BE2C (cell line): Measurements from ENCODE around the gene FAM83B.

ENCODE experiments used
- DNase-seq: peaks from one replicate; pipeline ENCODE4 v3.0.0-alpha.2; 2020
- H3K27me3 ChIP-seq: fragments of 250-450 bp; sonication (Bioruptor Pico); 2 replicates; pipeline ENCODE4 v1.5.1; 2020; ENCODE audit warnings: mild to moderate bottlenecking
- H3K36me3 ChIP-seq: fragments of 250-450 bp; sonication (Bioruptor Pico); 2 replicates; pipeline ENCODE4 v1.5.1; 2020; ENCODE audit warnings: mild to moderate bottlenecking
- H3K4me1 ChIP-seq: fragments of 250-450 bp; sonication (Bioruptor Pico); 2 replicates; pipeline ENCODE4 v1.5.1; 2020
- H3K4me3 ChIP-seq: 2 replicates; pipeline ENCODE4 v1.5.1; 2011; ENCODE audit warnings: low read depth, low read length
- H3K9me3 ChIP-seq: fragments of 250-450 bp; sonication (Bioruptor Pico); 2 replicates; pipeline ENCODE4 v1.5.1; 2020
- TF ChIP-seq, protein P1 (sequence below): IDR thresholded peaks from 2 replicates; pipeline ENCODE4 v1.5.1; 2012; ENCODE audit warnings: mild to moderate bottlenecking, low read depth, low read length

The FAM83B gene

DNA sequence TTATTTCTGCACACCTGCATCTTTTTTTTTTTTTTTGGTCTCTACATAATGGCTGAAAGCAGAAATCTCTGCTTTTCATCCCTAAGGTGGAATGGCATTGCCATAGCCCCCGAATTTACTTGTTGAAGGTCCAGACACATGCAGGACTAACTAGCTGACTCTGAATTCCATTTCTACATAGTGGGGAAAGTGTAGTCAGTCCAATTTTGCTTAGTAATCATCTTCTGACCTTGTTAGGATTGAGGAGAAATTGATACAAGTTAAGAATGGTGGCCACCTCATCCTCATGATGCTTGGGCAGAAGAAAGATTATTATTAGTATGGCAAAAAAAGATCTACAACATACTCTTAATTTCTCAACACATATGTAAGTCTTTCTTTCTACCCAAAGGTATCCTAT is 16.4 kb upstream of the FAM83B start:
- no peaks in the 10 kb centered on the region for H3K27me3 ChIP-seq
- H3K4me1 ChIP-seq: no peaks in the 10 kb centered on the region
- no peaks in the 10 kb centered on the region for H3K36me3 ChIP-seq
- DNase-seq: no peak
- H3K4me3 ChIP-seq: no peak overlapping the region
- TF ChIP-seq, protein P1, sequence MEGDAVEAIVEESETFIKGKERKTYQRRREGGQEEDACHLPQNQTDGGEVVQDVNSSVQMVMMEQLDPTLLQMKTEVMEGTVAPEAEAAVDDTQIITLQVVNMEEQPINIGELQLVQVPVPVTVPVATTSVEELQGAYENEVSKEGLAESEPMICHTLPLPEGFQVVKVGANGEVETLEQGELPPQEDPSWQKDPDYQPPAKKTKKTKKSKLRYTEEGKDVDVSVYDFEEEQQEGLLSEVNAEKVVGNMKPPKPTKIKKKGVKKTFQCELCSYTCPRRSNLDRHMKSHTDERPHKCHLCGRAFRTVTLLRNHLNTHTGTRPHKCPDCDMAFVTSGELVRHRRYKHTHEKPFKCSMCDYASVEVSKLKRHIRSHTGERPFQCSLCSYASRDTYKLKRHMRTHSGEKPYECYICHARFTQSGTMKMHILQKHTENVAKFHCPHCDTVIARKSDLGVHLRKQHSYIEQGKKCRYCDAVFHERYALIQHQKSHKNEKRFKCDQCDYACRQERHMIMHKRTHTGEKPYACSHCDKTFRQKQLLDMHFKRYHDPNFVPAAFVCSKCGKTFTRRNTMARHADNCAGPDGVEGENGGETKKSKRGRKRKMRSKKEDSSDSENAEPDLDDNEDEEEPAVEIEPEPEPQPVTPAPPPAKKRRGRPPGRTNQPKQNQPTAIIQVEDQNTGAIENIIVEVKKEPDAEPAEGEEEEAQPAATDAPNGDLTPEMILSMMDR: no peak
- H3K9me3 ChIP-seq: no peaks in the 10 kb centered on the region

DNA sequence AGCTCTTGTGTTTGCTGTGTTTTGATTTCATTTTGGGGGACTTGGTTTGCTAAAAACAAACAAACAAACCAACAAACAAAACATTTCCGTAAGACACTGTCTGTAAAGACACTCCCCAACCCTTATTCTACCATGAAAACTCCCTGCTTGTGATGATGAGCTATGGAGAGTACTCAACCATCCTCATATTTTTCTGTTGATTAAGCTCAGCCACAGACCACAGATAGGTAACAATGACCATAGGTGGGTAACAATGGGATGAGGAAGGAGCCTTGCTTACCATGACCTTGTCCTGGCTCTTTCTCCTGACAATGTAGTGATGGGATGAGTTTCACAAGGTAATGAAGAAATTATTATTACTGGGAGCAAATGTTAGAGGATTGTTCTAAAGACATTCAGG is 11.4 kb upstream of the FAM83B start:
- Histone ChIP-seq H3K4me3 (no peak overlapping the region), H3K27me3 (no peaks in the 10 kb centered on the region), H3K36me3 (no peaks in the 10 kb centered on the region), H3K4me1 (no peaks in the 10 kb centered on the region), H3K9me3 (no peaks in the 10 kb centered on the region)
- TF ChIP-seq, protein P1: no peak
- no peak for DNase-seq

DNA sequence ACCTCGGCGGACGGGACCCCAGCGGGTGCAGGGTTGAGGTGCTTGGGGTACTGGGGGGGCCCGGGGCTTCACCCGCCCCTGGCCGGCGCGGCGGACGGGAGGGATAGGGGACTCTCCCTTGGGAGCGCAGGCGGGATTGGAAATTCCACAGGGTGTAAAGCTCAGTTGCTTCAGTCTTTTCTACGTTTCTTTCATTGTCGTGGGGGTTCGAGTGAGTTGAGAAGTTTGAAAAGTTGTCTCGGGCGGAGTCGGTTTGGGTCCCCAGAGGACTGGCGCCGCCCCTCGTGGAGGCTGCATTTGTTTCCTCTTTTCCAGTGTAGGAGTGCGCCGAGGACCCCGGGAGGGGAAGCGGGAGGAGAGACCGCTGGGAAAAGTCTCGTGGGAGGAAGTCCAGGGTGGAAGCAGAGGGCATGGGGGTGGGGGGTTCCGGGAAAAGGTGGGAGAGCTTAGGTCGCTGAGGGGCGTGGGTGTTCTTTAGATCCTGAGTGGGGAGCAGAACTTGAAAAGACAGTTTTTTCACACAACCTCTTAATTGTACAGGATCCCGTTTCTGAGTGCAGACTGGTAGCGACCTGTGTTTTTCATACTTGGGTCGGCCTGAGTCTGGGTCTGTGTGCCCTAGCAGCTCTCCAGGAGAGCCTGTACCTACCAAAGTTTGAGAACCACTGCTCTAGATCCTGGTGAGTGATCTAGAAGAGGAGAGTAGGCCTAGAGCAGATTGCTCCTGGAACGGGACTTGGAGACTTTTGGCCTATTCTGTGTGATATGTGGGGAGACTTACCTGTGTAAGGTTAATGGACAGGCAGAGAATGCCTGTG is 495 bp downstream of the FAM83B start:
- Histone ChIP-seq H3K4me1 (no peaks in the 10 kb centered on the region), H3K27me3 (peaks cover 8% of the 10 kb centered on the region; the same call in 1 of the 2 replicates), H3K9me3 (no peaks in the 10 kb centered on the region), H3K4me3 (no peak overlapping the region), H3K36me3 (no peaks in the 10 kb centered on the region)
- TF ChIP-seq, protein P1: no peak
- no peak for DNase-seq

DNA sequence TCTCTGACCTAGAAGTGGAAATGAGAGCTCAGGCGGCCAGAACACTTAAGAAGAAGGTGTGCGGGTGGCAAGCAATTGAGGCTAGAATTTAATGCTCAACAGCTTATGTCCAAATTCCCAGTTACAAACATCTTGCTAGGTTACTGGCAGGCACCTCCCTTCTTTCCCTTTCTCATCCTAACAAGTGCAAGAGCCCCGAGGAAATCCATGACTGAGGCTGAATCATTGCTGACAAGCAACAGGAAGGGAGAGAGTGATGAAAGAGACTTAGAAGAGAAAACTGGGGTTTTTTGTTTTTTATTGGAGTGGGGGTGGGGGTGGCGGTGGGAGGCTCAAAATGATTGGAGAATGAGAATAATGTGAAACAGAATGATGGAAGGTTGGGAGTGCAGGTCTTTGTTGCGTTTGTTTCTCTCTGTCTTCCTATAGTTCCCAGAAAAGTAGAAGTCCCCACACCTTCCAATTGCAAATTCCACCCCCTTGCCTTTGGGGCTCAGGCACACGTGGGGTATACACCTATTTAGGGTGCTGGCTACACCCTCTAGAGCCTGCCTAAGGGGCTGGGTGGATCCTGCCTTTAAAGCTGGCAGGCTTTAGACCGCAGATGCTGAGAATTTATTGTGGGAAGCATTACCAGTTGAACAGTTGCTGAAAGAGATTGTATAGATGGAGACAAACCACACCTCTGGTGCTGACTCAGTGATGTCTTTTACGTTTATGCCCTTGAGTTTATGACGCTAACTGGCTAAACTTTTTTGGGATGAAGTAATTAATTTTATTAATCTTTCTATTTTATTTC is 1.4 kb downstream of the FAM83B start:
- H3K4me3 ChIP-seq: no peak overlapping the region
- peaks cover 8% of the 10 kb centered on the region; the same call in 1 of the 2 replicates for H3K27me3 ChIP-seq
- H3K36me3 ChIP-seq: no peaks in the 10 kb centered on the region
- H3K4me1 ChIP-seq: no peaks in the 10 kb centered on the region
- TF ChIP-seq, protein P1: no peak
- no peaks in the 10 kb centered on the region for H3K9me3 ChIP-seq
- DNase-seq: no peak

DNA sequence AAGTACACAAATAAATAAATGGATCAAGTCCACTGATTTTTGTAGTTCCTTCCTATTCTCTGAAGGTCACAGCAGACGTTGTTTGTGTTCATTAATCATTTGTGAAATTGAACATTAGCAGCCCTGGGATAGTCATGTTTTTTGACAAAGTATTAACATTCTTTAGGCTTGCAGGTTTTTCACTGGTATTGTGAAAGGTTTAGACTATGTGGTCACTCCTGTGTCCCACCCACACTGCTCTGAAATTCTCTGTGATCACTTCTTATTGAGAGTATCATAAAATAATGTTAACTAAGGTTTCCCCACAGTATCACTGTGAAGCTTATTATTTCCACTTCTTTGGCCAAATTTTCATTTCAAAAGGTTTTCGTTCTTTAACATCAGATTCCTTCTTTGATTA is 3.5 kb downstream of the FAM83B start:
- peaks cover 8% of the 10 kb centered on the region; the same call in 1 of the 2 replicates for H3K27me3 ChIP-seq

More for the DNA sequence above, 3.5 kb downstream of the FAM83B start:
- no peaks in the 10 kb centered on the region for H3K4me1 ChIP-seq
- H3K9me3 ChIP-seq: no peaks in the 10 kb centered on the region
- H3K4me3 ChIP-seq: no peak overlapping the region
- TF ChIP-seq, protein P1: no peak
- H3K36me3 ChIP-seq: no peaks in the 10 kb centered on the region
- DNase-seq: no peak
